HG02938 (cell line): ENCODE data around the gene HMGCL.
A peak's percentile ranks its signal among the peaks of the same experiment; 100 is the strongest.
"Not testable (repeated sequence)": the region's sequence is repeated elsewhere in the genome, so short reads cannot be mapped to it uniquely, and the experiment has no call there.

Source experiments
- ATAC-seq: cut with Tn5 transposase; IDR thresholded peaks from one replicate; pipeline ENCODE4 v1.9.1; 2021; ENCODE audit warnings: mild to moderate bottlenecking, moderate library complexity; ENCODE audit not compliant: unreplicated experiment

The HMGCL gene

DNA sequence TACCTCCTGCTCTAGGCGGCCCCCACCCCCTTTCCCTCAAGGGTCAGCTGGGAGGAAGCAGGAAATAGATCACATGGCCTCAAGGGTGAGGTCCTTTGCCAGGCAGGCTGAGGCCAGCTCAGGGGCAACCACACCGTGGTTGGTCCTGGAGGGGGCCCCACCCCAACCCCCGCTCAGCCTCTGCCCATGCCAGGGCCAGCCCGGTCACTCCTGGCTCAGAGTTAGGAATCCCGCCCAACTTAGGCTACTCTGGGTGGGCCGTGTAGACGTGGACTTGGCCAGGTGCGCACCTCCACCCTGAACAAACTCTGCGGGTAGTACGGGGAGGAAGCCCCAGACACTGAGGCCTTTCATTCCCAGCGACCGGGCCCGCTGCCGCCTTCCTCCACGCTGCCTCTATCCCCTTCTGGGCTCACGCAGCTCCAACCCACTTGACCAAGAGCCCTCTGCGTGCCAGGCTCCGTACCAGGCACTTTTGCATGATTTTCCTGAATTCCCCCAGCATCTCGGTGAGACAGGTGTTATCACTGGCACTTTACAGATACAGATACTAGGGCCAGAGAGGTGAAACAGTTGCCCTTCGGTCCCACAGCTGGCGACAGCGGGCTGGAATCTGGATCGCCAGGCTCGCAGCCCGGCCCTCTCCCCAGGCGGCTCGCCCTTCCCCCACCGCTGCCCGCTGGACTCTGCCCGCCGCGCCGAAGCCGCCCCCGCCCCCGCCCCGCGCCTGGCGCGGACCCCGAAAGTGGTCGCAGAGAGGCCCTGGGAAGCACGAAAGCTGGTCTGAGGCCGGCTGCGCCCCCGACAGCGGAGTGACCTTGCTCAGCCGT is 25.4 kb downstream of the HMGCL start:
- ATAC-seq = peak; percentile 8

DNA sequence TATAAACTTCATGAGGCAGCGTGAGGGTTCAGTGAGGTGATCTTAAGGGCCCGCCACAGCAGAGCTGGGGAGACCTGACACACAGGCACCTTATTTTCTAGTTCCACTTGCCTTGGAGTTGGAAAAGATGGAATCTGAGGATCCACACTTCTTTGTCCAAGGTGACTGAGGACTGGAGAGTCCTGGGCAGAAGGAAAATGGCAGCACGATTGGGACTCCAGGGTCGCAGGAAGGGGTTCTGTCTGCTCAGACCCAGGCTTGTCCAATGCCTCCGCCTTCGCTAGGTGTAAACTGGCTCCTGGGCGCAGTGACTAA is 26.0 kb downstream of the HMGCL start:
- ATAC-seq = no peak

DNA sequence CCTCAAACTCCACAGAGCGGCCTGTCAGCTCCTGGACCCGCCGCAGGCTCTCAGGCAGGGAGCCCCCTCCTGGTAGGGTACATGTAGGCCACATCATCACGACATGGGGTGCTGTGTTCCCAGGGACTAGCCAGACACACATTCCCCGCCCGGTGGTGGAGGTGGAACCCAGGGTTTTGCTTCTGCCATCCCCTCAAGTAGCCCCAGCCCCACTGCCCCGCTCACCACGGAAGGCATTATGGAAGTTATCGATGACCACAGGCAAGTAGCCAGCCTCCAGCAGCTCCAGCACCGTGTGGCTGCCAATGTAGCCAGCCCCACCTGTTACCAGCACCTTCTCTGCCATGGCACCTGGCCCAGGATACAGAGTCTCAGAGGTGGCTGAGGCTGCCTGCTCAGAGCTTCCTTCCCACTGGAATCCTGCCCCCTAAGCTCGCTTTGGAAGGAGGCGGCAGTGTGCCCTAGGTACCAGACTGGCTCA is 26.5 kb downstream of the HMGCL start:
- no peak for ATAC-seq

DNA sequence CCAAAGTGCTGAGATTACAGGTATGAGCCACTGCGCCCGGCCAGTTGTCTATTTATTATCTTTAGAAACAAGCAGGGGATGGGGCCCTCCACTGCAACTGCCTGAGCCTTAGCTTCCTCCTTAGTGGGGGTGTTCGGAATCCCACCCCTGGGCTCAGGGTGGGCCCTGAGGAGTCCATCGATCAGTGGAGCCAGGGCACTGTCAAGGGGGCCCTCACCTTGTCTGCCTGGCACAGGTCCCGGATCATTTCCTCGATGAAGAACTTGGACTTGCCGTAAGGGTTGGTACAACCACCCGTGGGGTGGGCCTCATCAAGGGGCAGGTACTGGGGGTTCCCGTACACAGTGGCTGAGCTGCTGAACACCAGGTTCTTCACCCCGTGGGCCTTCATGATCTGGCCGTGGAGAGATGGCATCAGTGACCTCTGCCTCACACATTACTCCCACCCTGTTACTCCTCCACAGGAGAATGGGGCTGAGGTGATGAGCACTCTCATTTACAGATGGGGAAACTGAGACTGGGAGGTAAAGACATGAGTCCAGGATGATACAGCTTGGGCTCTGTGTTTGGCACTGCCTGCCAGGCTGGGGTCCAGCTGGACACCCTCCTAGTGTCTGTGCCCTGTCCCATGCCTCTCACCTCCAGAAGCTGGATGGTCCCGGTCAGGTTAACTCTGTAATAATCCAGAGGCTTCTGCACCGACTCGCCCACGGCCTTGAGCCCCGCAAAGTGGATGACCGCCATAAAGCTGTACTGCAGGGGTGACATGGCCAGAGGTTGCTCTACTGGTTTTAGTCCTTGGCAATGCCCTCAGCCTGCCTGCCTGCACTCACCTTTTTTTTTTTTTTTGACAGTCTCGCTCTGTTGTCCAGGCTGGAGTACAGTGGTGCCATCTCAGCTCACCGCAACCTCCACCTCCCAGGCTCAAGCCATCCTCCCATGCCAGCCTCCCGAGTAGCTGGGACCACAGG is 27.5 kb downstream of the HMGCL start:
- no peak for ATAC-seq

DNA sequence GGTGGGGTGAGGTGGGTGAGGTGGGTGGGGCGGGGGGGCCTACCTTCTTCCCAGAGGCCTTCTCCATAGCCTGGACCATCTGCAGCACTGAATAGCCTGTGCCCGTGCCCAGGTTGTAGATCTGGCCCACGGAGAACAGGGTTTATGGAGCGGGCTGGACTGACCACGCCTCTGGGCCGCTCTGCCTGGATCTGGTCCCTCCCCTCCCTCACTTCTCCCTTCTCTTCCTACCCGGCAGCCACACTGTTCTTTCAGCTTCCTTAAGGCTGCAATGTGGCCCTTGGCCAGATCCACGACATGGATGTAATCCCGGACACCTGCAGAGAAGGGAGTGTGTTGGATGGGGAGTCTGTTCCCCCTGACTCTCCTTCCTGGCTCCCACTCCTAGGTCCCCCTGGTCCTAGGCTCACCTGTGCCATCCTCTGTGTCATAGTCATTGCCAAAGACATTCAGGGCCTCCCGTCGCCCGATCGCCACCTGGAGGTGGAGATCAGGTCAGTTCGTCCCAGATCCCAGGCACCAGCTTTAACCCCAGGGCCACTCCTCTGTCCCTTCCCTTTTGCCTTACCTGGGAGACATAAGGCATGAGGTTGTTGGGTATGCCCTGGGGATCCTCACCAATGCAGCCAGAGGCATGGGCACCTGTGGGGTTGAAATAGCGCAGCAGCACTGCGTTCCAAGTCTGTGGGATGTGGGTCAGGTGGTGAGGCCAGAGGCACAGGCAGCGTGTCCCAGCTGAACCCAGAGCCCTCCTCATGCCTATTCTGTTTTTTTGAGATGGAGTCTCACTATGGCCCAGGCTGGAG is 28.6 kb downstream of the HMGCL start:
- no peak for ATAC-seq

DNA sequence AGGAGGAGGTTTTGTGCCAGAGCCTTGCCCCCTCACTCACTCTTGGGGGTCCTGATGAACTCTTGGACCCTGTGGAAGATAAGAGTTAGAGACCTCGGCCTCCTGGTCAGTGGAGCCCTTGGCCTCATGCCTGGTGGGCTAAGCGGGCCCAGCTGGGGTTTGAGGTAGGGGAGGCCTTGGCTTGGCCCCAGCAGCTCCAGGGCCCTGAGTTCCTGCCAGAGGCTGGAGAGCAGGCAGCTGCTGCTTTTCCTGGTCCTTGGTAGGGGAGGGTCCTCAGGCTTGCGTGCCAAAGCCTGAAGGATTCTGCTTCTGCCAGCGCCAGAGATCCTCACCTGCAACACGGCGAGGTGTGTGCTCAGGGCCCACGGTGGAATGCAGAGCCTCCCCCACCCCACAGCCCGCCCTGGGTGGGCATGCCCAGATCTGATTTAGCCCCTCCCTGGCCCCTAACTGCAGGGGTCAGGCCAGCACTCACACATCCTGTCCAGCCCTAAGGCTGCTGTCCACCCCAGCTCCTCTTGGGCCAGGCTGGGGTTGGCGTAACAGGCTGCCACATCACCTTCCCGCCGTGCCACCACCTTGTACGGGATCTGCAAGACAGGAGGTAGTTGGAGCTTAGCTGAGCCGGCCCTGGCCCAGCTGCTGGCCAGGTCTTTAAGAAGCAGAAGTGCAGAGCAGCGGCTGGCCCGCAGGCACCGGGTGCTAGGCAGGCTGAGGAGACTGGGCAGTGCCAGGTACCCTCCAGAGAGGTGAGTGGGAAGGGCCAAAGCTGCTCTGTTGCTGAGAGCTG is 29.4 kb downstream of the HMGCL start:
- no peak for ATAC-seq

DNA sequence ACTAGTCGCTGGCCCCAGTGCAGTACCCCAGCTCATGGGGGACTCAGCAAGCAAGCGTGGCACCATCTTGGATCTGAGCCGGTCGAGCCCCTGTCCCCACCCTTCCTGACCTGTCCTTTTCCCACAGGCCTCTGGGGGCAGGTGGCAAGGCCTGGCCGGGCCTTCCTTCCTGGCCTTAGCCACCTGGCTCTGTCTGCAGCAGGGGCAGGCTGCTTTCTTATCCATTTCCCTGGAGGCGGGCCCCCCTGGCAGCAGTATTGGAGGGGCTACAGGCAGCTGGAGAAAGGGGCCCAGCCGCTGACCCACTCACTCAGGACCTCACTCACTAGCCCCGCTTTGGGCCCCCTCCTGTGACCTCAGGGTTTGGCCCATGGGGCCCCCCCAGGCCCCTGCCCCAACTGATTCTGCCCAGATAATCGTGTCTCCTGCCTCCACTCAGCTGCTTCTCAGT is 30.5 kb downstream of the HMGCL start:
- not testable (repeated sequence) for ATAC-seq

DNA sequence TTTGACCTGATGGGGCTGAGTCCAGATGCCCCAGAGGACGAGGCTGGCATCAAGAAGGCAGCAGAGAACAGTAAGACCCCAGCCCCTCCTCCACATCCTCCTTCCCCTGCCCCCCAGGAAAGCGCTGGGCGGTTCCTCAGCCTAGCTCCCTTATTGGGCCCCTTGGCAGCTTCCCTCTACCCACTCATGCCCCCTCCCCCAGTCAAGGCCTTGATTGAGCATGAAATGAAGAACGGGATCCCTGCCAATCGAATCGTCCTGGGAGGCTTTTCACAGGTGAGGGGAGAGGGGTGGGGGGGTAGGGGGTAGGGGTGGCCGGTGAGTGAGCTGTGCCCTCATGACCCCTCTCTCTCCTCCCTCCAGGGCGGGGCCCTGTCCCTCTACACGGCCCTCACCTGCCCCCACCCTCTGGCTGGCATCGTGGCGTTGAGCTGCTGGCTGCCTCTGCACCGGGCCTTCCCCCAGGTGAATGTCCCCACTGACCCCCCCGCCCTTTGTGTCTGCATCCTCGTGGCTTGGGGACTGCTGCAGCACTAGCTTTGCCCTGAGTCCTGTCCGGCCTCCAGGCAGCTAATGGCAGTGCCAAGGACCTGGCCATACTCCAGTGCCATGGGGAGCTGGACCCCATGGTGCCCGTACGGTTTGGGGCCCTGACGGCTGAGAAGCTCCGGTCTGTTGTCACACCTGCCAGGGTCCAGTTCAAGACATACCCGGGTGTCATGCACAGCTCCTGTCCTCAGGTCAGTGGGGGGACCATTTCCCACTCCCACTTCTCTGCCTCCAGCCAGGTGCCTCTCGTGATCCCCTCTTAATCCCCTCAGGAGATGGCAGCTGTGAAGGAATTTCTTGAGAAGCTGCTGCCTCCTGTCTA is 31.1 kb downstream of the HMGCL start:
- no peak for ATAC-seq

DNA sequence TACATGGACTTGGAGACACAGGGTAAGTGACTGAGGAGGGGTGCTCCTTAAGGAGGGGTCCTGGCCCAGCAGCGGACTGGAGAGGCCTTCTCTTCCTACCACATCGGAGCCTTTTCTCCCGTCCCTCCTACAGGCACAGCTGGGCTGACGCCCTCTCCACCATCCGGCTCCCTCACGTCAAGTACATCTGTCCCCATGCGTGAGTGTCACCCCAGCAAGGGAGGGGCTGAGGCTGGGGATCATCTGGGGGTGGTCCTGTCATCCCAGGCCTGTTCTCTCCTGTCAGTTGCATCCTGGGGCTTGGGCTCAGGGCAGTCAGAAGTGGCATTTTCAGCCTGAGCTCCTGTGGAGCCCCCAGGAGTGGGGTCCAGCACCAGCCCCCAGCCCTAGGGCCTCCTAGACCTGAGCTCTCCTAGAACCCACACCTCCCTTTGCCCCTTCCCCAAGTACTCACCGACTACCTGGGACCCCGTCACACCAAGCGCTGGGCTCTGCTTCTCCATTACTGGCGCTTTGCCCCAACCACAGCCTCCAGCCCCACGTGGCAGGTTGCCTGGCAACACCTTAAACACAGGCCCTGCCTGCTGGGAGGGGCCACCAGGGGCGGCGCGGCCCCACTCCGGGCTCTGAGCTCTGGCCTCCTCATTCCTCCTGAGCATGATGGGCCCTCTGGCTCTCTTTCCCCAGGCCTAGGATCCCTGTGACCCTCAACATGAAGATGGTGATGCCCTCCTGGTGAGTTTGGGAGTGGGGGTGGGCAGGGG is 32.0 kb downstream of the HMGCL start:
- no peak for ATAC-seq

DNA sequence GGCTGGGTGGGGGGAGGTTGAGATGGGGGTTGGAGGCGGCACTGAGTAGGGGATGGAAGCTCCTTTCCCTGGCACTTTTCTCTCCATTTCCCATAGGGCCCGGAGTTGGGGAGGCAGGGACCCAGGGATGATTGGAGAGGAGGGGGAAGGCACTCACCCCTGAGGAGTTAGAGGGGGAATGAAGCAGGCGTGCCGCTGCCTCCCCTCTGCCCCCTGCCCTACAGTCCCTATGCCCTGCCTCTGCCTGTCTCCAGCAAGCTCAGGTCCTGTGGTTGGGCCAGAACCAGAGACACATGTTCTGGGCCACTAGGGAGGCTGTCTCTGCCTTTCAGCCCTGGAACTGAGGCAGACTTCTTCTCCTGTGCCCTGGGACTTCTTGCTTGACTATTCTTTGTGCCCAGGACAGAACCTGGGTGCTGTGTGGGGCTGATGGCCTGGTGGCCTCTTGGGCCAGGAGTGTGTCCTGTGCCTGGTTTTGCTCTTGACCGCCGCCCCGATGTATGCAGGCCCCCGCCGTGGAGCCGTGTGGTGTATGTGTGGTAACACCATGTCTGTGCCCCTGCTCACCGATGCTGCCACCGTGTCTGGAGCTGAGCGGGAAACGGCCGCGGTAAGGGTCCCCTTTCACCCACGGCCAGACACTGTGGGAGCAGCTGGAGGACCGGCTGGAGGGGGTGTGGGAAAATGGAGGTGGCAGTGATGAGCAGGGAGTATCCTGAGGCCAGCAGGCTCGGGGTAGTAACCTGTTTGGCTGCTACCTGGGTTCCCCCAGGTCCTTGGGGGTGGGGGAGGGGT is 32.9 kb downstream of the HMGCL start:
- ATAC-seq = no peak

DNA sequence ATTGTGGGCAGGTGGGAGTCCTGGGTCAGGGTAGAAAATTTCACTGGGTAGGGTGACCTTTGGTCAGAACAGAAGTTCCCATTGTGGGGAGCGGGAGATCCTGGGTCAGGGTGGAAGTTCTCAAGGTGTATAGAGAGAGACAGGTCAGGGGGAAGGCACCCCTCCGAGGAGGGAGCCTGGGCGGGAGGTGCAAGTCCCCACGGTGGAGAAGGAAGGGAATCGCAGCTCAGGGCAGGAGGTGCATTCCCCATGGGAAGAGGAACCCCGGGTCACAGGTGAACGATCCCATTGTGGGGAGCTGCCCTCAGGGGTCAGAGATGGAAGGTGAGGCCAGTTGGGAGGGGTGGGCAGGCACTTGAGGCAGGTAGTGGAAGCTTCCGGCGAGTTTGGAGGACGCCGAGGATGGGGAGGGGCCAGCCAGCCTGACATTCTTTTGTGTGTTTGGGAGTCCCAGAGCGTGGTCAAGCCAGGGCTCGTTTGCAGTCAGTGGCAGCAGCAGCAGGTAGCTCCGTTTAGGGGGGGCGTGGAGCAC is 33.6 kb downstream of the HMGCL start:
- ATAC-seq = no peak

DNA sequence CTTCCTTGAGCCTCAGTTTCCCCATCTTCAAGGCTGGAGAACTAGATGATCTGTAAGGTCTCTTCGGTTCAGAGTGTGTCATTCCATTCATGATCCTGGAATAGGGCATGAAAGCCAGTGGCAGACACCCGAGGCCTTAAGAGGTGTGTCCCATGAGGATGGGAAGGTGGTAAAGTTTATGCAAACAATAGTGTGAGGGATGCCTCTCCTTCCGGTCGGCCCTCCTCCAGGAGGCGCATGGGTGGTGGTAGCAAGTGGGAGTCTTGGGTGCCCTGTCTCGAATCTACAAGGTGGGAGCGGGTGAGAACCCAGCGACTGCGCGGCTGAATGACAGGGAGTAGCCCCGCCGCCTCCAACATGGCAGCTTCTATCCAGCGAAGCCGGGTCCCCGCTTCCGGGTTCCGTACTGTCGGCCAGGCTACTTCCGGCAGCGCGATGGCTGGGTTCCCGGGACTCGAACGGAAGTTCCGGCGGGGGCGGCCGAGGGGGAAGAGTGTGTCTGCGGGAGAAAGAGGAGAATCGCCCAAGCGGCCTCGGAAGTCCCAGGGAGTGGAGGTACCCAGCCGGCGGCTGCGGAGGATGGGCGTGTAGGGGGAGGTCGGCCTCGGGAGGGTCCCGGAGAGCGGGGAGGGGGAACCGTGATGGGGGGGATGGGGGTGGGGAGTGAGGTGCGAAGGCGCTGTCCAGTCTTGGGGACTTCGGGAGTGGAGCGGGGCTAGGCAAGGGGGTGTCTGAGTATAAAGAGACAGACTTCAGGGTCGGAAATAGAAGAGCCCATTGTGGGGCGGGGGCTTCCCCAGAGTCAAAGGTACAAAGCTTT is 34.3 kb downstream of the HMGCL start, which contains the start of gene LYPLA2:
TSS of gene LYPLA2 (plus strand) at position 450 of the 820 bp plus-strand sequence. CDS start 1,538 bp downstream, outside the sequence.
- ATAC-seq = peak; percentile 76

DNA sequence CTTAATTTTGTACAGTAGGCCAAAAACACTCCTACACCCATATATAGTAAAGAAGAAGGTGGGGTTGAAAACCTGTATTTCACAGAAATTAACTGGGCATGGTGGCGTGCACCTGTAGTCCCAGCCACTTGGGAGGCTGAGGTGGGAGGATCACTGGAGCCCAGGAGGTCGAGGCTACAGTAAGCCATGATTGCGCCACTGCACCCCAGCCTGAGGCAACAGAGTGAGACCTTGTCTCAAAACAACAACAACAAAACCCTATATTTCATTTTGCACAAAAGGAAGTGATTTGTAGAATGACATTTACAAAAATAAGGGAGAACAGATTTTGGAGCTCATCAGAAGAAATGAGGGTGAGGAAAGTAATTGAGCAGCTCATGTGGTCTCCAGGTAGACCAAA is 36.5 kb downstream of the HMGCL start:
- no peak for ATAC-seq

DNA sequence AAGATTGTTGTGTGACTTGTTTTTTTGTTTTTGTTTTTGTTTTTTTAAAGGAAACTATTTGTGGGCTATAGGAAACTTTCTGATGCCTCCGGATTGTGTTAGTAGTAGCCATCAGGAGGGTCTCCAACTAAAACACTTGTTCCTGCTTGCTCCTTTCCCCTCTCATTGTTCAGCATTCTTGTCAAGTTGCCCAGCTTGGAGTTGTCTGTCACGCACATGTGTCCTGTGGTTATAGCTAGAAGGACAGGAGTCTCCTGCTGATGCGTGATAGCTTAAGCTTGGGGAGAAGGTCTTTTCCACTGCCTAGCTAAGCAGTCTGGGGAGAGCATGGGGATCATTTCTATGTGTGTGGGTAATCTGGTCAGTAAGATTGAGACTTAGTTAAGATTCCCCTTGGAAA is 37.5 kb downstream of the HMGCL start:
- no peak for ATAC-seq

DNA sequence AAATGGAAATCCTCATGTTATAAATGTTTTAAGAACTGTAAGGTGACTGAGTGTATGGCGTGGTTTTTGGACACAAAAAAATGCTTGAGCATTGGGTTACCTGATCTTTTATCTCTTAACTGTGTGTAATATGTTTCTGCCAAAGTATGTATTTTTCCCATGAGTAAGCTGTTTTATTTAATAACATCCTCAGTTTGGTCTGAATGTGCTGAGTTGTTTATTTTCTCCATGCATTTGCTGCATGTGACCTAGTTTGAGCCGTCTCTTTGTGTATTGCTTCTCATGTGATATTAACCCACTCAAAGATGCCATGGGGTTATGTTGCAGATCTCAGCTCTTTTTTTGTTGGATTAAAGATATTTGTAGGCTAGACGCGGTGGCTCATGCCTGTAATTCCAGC is 40.4 kb downstream of the HMGCL start:
- no peak for ATAC-seq

DNA sequence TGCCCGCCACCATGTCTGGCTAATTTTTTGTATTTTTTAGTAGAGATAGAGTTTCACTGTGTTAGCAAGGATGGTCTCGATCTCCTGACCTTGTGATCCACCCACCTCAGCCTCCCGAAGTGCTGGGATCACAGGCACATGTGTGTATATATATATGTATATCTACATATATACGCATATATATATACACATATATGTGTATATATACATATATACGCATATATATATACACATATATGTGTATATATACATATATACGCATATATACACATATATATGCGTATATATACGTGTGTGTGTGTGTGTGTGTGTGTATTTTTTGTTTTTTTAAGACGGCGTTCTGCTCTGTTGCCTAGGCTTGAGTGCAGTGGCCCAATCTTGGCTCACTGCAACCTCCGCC is 42.1 kb downstream of the HMGCL start:
- ATAC-seq = not testable (repeated sequence)
